ENCODE results near the gene MAPK14.

MAPK14 gene

DNA sequence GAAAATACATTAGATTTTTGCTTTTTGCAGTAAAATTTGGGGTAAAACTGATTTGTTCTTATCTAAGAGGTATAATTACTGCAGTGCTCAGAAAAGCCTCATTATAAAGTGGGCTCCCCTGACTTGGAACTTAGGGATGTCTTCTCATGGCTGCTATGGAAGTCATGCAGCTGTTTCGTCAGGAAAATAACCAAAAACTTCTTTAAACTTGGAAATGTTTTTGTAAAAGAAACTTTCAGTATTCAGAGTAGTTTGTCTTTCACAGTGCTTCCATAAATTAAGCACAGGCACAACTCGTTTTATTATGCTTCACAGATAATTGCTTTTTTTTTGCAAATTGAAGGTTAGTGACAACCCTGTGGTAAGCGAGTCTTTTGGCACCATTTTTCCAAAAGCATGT is 6.8 kb downstream of the MAPK14 start:
- DNase-seq (ENCODE audit: extremely low read depth in 1 of 2, low read depth in 1 of 2): no peak

DNA sequence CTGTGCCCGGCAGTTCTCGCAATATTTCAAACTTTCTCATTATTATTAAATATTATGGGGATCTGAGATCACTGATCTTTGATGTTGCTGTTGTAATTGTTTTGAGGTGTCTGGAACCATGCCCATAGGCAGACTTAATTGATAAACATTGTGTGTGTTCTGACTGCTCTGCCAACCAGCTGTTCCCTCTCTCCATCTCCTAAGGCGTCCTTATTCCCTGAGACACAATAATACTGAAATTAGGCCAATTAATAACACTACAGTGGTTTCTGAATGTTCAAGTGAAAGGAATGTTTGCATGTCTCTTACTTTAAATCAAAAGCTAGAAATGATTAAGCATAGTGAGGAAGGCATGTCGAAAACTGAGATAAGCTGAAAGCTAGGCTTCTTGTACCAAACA is 7.6 kb downstream of the MAPK14 start:
- no peak for DNase-seq (ENCODE audit: extremely low read depth in 1 of 2, low read depth in 1 of 2)

DNA sequence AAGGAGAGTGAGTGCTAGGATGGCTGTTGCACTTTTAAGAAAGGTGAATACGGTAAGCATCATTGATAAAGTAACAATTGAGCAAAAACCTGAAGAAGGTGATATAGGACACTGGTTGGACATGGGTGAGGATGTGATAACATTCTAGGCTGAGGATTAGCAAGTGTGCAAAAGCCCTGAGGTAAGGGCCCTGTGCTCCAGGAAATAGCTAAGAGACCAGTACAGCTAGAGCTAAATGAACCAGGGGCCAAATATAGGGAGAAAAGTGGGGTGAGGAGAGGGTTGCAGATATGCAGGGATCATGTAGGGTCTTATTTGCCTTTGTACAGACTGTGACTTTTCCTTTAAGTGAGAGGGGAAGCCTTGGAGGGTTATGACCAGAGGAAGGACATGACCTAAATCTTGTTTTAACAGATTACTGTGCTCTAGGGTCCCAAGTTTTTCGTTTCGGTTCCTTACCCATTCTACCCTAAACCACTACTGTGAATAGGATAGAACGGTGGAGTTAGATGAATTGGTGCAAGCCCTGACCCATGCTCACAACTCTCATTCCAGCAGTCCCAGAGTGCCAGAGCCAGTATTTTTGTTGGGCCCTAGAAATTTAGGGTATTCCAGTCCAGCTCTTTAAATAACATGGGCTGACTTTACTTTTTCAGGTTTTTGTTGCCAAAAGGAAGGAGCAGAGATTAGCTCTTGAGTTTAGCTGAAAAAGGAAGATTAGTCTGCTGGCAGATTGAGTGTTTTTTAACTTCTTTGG is 10.7 kb downstream of the MAPK14 start:
- no peak for DNase-seq (ENCODE audit: extremely low read depth in 1 of 2, low read depth in 1 of 2)

DNA sequence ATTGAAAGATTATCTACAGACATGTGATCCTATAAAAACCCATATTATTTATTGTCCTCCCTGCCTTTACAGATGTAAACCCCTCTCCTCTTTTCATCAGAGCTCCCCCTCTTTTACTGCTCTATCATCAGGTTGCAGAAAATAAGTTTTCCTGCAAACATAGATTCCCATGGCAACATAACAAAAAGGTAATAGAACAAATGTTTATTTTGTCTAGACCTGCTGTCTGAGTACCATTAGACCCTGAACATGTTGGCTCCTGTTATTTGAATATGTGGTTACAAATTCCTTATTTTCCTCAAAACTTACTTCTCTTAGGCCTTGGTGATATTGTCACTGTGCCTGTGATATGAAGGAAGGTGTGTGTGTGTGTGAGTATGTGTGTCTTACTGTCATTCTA is 11.5 kb downstream of the MAPK14 start:
- no peak for DNase-seq (ENCODE audit: extremely low read depth in 1 of 2, low read depth in 1 of 2)

DNA sequence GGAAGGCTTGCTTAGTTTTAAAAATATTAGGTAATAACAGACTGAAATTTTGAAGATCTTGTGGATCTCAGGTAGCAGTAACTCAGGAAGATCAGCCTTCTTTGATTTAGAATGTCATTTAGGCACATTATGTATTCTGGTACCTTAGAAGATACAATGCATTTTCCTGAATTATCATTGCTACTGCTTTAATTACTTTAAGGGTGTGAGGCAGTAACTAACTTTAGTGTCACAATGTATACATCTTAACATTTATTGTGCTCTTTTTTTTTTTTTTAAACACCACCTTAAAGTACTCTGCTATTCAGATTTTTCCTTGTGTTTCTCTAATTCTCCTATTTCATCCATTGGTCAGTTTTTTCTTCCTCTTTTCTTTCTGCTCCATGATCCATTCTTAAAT is 13.3 kb downstream of the MAPK14 start:
- no peak for DNase-seq (ENCODE audit: extremely low read depth in 1 of 2, low read depth in 1 of 2)

DNA sequence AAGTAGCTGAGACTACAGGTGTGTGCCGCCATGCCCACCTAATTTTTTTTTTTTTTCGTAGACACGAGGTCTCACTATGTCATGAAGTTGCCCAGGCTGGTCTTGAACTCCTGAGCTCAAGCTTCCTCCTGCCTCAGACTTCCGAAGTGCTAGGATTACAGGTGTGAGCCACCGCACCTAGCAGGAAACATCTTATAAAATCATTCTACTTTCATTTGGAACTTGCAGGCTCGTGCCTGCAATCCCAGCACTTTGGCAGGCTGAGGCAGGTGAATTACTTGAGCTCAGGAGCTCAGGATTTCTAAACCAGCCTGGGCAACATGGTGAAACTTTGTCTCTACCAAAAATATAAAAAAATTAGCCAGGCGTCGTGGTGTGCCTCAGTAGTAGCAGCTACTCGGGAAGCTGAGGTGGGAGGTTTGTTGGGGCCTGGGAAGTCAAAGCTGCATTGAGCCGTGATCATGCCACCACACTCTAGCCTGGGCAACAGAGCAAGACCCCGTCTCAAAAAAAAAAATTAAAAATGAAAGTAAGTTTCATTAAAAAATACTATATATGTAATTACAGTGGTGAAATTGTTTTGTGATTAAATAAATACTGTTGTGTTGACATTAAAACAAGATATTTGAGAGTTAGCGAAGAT is 15.1 kb downstream of the MAPK14 start:
- no peak for DNase-seq (ENCODE audit: extremely low read depth in 1 of 2, low read depth in 1 of 2)

DNA sequence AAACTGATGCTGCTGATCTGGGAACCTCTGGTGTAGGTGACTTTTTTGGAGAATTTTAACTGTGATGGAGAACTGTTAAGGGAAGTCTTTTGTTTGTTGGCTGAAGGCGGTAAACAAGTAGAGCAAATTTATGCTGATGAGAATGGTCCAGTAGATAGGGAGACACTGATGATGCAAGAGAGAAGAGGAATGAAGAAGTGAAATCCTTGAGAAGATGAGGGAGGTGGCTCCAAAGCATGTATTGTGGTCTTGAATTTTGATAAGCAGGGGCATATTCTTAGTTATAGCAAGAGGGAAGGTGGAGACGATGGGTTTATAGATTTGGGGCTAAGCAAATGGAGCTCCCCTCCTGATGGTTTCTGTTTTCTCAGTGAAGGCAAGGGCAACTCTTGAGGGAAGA is 22.0 kb downstream of the MAPK14 start:
- DNase-seq (ENCODE audit: extremely low read depth in 1 of 2, low read depth in 1 of 2): no peak

DNA sequence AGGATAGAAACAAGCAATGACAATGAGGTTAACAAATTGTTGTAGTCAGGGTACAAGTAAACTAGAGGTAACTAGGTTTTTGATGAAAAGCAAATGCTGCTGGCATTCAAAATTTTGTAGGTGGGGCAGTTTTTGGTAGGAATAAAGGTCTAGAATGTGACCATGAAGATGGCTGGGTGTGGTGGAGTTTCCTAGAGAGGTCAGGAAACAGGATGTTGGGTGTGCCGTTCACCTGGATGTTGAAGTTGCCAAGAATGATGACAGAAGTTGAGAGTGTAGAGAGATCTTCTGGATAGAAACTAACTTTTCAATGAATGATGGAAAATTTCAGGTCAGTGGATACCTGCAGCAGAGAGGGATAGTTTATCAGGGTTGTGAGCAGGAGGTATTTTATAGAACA is 22.7 kb downstream of the MAPK14 start:
- DNase-seq (ENCODE audit: extremely low read depth in 1 of 2, low read depth in 1 of 2): no peak

DNA sequence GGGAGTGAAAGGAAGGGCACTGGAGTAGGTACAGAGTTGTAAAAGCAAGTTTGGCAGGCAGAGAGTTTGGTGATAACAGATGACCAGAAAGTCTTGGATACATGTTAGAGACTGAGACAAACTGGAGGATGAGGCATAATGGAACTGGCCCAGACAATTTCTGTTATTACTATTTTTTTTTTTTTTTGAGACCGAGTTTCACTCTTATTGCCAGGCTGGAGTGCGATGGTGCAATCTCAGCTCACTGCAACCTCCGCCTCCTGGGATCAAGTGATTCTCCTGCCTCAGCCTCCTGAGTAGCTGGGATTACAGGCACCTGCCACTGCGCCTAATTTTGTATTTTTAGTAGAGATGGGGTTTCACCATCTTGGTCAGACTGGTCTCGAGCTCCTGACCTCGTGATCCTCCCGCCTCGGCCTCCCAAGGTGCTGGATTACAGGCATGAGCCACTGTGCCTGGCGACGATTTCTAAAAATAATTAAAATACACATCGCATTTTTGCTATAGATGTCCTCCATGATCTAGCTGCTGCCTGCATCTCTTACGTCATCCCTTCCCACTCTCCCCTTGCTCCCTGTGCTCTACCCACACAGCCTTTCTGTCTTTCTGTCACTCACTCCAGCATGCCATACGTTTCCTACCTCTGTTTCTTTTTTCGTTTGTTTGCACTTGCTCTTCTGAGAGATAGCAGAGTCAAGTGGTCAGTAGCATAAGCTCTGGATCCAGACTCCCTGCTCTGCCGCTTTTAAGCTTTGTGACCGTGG is 23.5 kb downstream of the MAPK14 start:
- DNase-seq (ENCODE audit: extremely low read depth in 1 of 2, low read depth in 1 of 2): no peak

DNA sequence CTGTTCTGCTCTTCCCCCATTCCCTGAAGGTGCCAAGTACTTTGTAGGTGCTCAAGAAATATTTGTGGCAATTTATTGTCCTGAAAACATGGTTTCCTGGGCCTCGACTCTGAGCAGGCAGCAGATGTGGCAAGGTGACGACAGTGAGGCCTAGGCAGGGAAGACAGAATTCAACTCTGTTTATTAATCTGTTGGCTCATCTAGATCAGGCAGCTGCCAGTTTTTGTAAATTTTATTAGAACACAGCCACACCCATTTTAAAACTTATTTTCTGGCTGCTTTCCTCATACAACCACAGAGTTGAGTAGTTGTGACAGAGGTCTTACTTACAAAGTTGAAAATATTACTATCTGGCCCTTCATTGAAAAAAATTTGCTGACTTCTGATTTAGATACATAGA is 24.5 kb downstream of the MAPK14 start:
- DNase-seq (ENCODE audit: extremely low read depth in 1 of 2, low read depth in 1 of 2): no peak

DNA sequence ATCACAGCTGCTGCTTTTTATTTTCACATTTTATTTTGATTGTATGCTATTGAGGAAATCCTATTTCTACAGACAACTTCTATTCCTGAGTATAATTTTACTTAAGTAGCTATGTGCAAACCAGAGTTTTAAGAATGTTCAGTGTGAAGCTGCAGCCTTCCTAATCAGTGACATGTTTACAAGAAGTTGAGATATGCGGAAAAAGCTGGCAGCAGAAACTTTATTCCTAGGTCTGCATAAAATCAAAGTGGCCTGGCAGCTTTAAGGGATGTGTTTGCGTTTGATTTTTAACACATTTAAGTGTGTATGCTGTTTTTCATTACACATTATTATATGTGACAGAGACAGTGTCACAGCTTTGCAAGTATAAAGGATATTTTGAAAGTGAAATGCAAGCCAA is 26.3 kb downstream of the MAPK14 start:
- no peak for DNase-seq (ENCODE audit: extremely low read depth in 1 of 2, low read depth in 1 of 2)

DNA sequence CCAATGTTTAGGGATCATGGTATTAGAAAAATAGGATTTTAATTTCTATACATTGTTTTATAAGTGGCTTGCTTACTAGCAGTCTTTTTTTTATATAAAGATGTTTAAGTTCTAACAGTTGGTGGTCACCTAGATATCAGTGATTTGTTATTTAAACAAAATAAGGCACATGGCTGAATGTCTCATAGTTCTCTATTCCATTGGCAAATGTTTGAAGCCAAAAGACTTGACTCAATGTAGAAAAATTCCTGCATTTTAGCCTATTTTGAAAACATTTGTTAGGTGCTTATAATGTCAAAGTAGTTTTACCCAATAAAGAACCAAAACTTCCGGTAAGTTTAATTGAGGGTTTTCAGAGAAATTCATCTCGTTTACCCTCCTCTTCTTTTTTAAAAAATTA is 26.8 kb downstream of the MAPK14 start:
- no peak for DNase-seq (ENCODE audit: extremely low read depth in 1 of 2, low read depth in 1 of 2)

DNA sequence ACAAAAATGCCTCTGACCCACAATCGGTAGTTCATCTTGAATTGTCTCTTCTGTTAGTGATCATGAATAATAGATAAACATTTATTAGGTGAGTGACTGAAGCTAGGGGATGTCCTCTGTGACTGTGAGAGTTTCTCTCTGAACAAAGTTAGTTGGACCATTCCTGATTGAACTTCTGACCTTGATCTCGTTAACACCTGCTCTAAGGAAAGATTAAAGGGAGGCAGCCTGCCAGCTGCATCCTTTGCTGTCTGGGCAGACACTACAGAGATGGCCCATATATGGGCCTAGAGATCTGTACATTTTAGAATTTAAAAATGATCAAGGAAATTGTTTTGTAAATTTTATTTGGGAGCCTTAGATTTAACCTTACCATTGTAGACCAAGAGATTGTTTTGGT is 27.3 kb downstream of the MAPK14 start:
- no peak for DNase-seq (ENCODE audit: extremely low read depth in 1 of 2, low read depth in 1 of 2)

DNA sequence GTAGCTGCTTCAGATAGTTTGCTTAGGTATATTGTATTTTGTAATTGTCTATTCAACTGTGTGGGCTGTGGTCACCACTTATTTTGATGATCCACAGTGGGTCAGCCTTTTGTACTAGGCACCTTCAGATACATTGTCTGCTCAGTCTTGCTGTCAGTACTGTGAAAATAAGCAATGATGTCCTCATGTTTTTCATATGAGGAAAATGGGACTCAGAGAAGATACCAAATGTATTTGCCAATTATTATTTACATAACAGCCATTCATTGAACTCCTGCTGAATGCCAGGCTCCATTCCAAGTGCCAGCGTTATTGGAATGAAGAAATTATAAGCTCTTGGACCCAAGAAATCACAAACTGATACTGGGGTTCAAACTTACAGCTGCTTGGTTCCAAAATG is 28.6 kb downstream of the MAPK14 start:
- DNase-seq (ENCODE audit: extremely low read depth in 1 of 2, low read depth in 1 of 2): no peak

DNA sequence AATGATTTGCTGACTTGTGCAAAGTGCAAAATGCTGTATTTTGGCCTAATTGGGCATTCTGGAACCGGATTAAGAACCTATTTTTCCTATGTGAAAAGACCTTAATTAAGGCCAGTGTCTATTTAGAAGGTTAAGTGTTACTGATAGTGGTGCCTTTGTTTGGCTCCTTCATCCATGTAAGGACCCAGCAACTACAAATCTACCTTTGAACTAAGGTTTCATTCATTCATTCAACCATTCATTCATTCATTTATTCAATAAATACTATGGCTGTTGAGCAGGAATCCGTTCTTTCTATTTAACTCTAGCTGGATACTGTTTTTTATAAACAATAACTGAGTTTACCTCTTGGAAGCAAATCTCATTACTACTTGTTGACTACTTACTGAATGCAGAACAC is 33.6 kb downstream of the MAPK14 start:
- DNase-seq (ENCODE audit: extremely low read depth in 1 of 2, low read depth in 1 of 2): no peak

DNA sequence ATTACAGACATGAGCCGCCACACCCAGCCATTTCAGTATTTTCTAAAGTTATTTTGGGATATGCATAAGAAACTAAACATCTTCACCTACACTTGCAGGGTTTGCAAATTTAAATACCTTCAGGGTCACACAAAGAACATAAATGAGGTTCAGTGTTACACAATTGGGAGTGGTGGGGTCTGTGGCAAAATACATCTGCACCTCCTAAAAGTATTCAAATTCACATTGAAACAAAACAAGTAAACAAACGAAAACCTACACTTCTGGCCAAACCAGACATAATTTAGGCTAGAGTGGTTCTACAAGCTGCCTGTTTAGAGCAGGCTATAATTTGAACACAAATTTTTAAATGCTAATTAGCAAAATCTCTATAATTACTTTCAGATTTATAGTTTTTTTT is 34.6 kb downstream of the MAPK14 start:
- no peak for DNase-seq (ENCODE audit: extremely low read depth in 1 of 2, low read depth in 1 of 2)

DNA sequence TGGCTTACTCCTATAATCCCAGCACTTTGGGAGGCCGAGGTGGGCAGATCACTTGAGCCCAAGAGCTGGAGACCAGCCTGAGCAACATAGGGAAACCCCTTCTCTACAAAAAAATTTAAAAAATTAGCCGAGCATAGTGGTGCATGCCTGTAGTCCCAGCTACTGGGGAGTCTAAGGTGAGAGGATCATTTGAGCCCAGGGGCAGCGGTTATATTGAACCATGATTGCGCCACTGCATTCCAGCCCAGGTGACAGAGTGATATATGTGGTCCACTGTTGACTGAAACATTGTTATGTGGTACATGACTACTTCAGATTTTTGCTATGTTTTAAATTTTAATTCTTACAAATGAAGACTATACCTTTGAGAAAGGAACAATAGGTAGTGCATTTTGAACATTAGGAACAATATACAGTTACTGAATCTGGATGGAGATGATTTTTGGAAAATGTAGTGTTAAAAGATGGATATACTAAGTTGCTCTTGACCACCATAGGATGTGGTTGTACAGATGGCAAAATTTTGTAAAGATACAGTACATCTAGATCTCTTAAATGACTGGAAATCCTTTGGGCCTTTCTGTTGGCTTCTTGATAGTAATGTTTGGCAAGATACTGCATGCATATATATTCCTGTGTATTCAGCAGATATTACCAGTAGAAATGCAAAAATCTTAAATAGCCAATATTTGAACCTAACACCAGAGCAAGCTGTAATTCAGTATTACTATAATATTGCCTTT is 35.9 kb downstream of the MAPK14 start:
- DNase-seq (ENCODE audit: extremely low read depth in 1 of 2, low read depth in 1 of 2): no peak

DNA sequence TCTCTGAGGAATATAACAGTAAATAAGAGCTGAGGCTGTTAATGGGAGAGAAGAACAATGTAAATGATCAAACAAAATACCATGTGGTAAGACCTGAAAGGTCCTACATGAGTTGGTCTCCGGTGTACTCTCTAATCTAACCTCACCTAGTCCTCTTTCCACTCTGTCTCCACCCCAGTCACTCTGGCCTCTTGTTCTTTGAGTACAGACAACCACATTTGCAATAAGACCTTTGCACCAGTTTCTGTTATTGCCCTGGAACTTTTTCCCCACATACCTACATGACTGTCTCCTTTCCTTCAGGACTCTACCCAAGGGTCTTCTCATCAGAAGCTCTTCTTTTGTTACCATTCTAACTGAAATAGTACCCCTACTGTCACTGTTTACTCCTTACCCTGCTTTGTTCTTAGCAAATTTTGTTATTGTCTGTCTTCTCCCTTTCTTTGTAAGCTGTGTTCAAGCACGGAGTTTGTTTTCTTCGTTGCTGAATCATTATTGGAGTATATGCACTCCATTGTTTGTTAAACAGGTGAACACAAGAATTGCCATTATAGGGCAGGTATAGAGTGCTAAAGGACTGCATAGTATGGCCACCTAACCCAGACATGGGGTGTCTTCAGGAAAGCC is 37.3 kb downstream of the MAPK14 start:
- no peak for DNase-seq (ENCODE audit: extremely low read depth in 1 of 2, low read depth in 1 of 2)

DNA sequence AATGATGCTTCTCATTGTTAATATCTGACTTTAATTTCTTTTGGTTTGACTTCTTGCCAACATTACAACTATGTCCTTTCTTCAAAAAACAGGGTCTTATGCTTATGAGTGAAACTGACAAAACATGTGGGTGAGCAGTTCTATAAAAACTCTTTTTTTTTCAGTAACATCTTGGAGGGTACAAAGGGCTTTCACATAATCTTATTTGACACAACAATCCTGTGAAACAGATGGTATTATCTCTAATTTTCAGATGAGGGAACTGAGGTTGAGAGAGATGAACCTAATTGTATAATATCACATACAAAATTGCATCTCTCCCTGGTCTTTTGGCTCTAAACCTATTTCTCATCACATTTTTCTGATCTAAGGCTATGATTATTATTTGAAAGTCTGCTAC is 38.3 kb downstream of the MAPK14 start:
- DNase-seq (ENCODE audit: extremely low read depth in 1 of 2, low read depth in 1 of 2): no peak

DNA sequence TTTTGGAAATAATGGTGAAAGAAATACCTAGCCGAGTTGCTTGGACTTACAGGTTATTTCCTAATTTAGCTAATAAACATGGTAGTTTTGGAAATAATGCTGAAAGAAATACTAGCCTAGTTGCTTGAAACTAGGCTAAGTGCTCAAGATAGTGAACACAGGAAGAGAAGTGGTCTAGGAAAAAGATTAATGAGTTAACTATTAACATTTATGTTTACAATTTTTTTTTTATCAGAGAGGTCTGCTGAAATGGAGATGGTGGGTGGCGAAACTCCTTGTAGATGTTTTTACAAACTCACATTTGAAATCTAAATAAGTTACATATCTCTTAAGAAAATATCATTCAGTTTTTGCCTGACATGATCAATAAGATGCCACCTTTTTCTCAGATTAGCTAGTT is 39.2 kb downstream of the MAPK14 start:
- DNase-seq (ENCODE audit: extremely low read depth in 1 of 2, low read depth in 1 of 2): no peak
